Caco-2 (cell line): ENCODE data around the gene PNMA8A. TPM values are rescaled to one million over a fixed set of nuclear protein-coding genes. Genes with fewer than 3 reads are reported as not detected.

Experiments
- BruUV-seq: library from RNA; stranded (reverse); fragments of 400-500 nt; replicated peaks from 2 replicates; lab custom pipeline; 2021; lab: Mats Ljungman, UMichigan
- CTCF ChIA-PET: fragments of 300-600 bp; sonication (Branson Sonifier 250); formaldehyde crosslinking; loops from one replicate; lab custom pipeline; 2022; ENCODE audit warnings: antibody characterized with exemption; lab: Charles Lee
- POLR2A ChIA-PET: fragments of 300-600 bp; sonication (Branson Sonifier 250); formaldehyde crosslinking; loops from one replicate; lab custom pipeline; 2022; ENCODE audit warnings: antibody characterized with exemption; lab: Charles Lee
- DNase-seq, 2 experiments: peaks; one replicate each; pipeline versions ENCODE4 v3.0.0 to v3.0.0-alpha.2; 2020 to 2022
- H3K27me3 ChIP-seq: replicated peaks from 2 replicates; pipeline ENCODE4 v1.6.0; 2011; ENCODE audit warnings: low read length; ENCODE audit not compliant: control insufficient read depth, insufficient read depth
- H3K36me3 ChIP-seq: 2 replicates; pipeline ENCODE4 v1.5.1; 2011; ENCODE audit warnings: low read length; ENCODE audit not compliant: control insufficient read depth, insufficient read depth
- H3K4me1 ChIP-seq: fragments of 250-450 bp; sonication (Bioruptor Pico); 2 replicates; pipeline ENCODE4 v1.5.1; 2020; ENCODE audit warnings: mild to moderate bottlenecking
- H3K4me3 ChIP-seq: 2 replicates; pipeline ENCODE4 v1.5.1; 2011; ENCODE audit warnings: low read depth, mild to moderate bottlenecking, control low read depth, low read length
- H3K9me3 ChIP-seq: fragments of 250-450 bp; sonication (Bioruptor Pico); 2 replicates; pipeline ENCODE4 v1.5.1; 2020; ENCODE audit warnings: mild to moderate bottlenecking, moderate library complexity
- H3K27ac Mint-ChIP-seq: one replicate; pipeline ENCODE4 v1.8.0; 2022; ENCODE audit warnings: mixed read lengths; ENCODE audit not compliant: unreplicated experiment
- H3K27me3 Mint-ChIP-seq: one replicate; pipeline ENCODE4 v1.8.0; 2022; ENCODE audit warnings: mixed read lengths; ENCODE audit not compliant: insufficient read depth, unreplicated experiment
- H3K36me3 Mint-ChIP-seq: one replicate; pipeline ENCODE4 v1.8.0; 2022; ENCODE audit warnings: mild to moderate bottlenecking, mixed read lengths; ENCODE audit not compliant: insufficient read depth, unreplicated experiment
- H3K4me1 Mint-ChIP-seq: one replicate; pipeline ENCODE4 v1.8.0; 2022; ENCODE audit warnings: low read depth, mixed read lengths; ENCODE audit not compliant: unreplicated experiment
- H3K4me3 Mint-ChIP-seq: one replicate; pipeline ENCODE4 v1.8.0; 2022; ENCODE audit warnings: mild to moderate bottlenecking, moderate library complexity, mixed read lengths; ENCODE audit not compliant: unreplicated experiment
- H3K9me3 Mint-ChIP-seq: one replicate; pipeline ENCODE4 v1.8.0; 2022; ENCODE audit warnings: mixed read lengths; ENCODE audit not compliant: unreplicated experiment
- intact Hi-C: fragments of 100-400 bp; cut with micrococcal nuclease; formaldehyde crosslinking; loops from one replicate; pipeline ENCODE4 v1.10.0; 2022; ENCODE audit not compliant: unreplicated experiment
- total RNA-seq: library from RNA; stranded (reverse); gene quantifications from 2 replicates; pipeline ENCODE4 v1.2.3, GENCODE V29; 2022
- TF ChIP-seq, protein P1 (sequence below), 2 experiments: fragments of 200-600 bp in 1 of 2; IDR thresholded peaks; 1 replicate in 1 of 2; 2 replicates in 1 of 2; pipeline versions ENCODE4 v1.5.1 to v1.8.0; 2011 to 2022; ENCODE audit warnings: antibody characterized with exemption in 1 of 2, control low read depth in 1 of 2, inconsistent platforms in 1 of 2, low read depth in 1 of 2, low read length in 1 of 2, mild to moderate bottlenecking in 1 of 2, moderate library complexity in 1 of 2; ENCODE audit not compliant: insufficient read depth in 1 of 2, severe bottlenecking in 1 of 2, unreplicated experiment in 1 of 2

PNMA8A gene
- total RNA-seq, 1 experiment from 2014 or later = not detected

DNA sequence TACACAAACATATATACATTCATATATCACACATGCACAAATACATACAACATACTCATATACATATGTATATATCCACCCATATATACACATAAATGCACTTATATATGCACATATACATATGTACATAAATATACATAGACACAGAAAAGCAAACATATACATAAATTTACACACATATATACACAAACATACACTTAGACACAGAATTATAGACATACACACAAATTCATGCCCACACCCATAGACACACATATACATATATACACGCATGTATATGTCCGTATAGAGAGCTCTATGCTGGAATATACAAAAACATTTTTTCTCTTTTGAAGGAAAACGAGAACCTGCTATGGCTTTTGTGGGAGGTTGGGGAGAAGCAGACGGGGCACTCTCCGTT lies 20.6 kb downstream of the PNMA8A start:
- no peaks in the 10 kb centered on the region for H3K4me1 ChIP-seq
- H3K4me1 Mint-ChIP-seq = no peaks in the 10 kb centered on the region
- ChIA-PET CTCF (no interaction called here), POLR2A (no interaction called here)
- H3K4me3 ChIP-seq = no peak overlapping the region
- no peak for DNase-seq
- peaks cover 13% of the 10 kb centered on the region for H3K9me3 ChIP-seq
- H3K27me3 ChIP-seq = no peaks in the 10 kb centered on the region
- H3K9me3 Mint-ChIP-seq = peaks cover 11% of the 10 kb centered on the region
- no peak overlapping the region for H3K4me3 Mint-ChIP-seq
- intact Hi-C loops = no loop called here
- H3K27me3 Mint-ChIP-seq = peaks cover 5% of the 10 kb centered on the region
- BruUV-seq = no TSS peak
- no peak overlapping the region for H3K27ac Mint-ChIP-seq
- H3K36me3 Mint-ChIP-seq = no peaks in the 10 kb centered on the region
- H3K36me3 ChIP-seq = no peaks in the 10 kb centered on the region
- TF ChIP-seq, protein P1, sequence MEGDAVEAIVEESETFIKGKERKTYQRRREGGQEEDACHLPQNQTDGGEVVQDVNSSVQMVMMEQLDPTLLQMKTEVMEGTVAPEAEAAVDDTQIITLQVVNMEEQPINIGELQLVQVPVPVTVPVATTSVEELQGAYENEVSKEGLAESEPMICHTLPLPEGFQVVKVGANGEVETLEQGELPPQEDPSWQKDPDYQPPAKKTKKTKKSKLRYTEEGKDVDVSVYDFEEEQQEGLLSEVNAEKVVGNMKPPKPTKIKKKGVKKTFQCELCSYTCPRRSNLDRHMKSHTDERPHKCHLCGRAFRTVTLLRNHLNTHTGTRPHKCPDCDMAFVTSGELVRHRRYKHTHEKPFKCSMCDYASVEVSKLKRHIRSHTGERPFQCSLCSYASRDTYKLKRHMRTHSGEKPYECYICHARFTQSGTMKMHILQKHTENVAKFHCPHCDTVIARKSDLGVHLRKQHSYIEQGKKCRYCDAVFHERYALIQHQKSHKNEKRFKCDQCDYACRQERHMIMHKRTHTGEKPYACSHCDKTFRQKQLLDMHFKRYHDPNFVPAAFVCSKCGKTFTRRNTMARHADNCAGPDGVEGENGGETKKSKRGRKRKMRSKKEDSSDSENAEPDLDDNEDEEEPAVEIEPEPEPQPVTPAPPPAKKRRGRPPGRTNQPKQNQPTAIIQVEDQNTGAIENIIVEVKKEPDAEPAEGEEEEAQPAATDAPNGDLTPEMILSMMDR (IDR thresholded peaks at IDR 0.05; ENCODE audit: insufficient read depth in 1 of 2, low read depth in 1 of 2, low read length in 1 of 2, severe bottlenecking in 1 of 2, unreplicated experiment in 1 of 2) = no peak

DNA sequence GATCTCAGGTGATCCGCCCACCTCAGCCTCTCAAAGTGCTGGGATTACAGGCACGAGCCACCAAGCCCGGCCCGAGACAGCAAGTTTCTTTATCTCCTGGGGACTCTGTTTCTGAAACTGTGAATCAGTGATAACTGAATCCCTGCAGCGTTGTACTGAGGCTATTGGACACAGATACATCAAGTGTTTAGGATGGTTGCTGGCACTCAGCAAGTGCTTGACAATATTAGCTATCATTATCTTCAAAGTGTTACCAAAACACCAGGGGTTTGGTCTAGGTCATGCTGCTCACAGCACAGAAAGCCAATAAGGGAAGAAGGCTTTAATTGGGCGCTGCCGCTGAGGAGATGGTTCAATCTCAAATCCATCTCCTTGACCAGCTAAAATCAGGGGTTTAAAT lies 22.1 kb downstream of the PNMA8A start:
- no peak overlapping the region for H3K4me3 ChIP-seq
- no peaks in the 10 kb centered on the region for H3K4me1 Mint-ChIP-seq
- no TSS peak for BruUV-seq
- POLR2A ChIA-PET = no interaction called here
- H3K36me3 ChIP-seq = no peaks in the 10 kb centered on the region
- H3K4me1 ChIP-seq = no peaks in the 10 kb centered on the region
- no peak overlapping the region for H3K27ac Mint-ChIP-seq
- H3K36me3 Mint-ChIP-seq = no peaks in the 10 kb centered on the region
- DNase-seq = no peak
- CTCF ChIA-PET = no interaction called here
- peaks cover 13% of the 10 kb centered on the region for H3K9me3 ChIP-seq
- TF ChIP-seq, protein P1 (IDR thresholded peaks at IDR 0.05; ENCODE audit: insufficient read depth in 1 of 2, low read depth in 1 of 2, low read length in 1 of 2, severe bottlenecking in 1 of 2, unreplicated experiment in 1 of 2) = no peak
- H3K27me3 ChIP-seq = no peaks in the 10 kb centered on the region
- H3K9me3 Mint-ChIP-seq = peaks cover 11% of the 10 kb centered on the region
- H3K4me3 Mint-ChIP-seq = no peak overlapping the region
- H3K27me3 Mint-ChIP-seq = peaks cover 3% of the 10 kb centered on the region
- intact Hi-C loops = no loop called here

DNA sequence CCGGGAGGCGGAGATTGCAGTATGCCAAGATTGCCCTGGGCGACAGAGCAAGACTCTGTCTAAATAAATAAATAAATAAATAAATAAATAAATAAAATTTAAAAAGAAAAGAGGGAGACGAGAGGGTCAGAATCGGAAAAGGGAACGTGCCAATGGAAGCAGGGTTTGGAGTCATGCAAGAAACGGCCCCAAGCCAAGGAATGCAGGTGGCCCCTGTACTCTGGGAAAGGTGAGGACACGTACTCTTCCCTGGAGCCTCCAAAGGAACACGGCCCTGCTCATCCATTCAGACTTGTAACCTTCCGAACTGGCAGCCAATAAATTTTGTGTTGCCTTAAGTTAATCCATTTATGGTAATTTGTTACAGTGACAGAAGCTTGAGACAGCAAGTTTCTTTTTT lies 22.8 kb downstream of the PNMA8A start:
- ChIA-PET POLR2A (no interaction called here), CTCF (no interaction called here)
- no peak overlapping the region for H3K4me3 Mint-ChIP-seq
- no peak for DNase-seq
- H3K9me3 ChIP-seq = peaks cover 13% of the 10 kb centered on the region
- no peak overlapping the region for H3K4me3 ChIP-seq
- peaks cover 11% of the 10 kb centered on the region for H3K9me3 Mint-ChIP-seq
- intact Hi-C loops = no loop called here
- H3K4me1 ChIP-seq = no peaks in the 10 kb centered on the region
- H3K27me3 Mint-ChIP-seq = peaks cover 3% of the 10 kb centered on the region
- H3K36me3 ChIP-seq = no peaks in the 10 kb centered on the region
- TF ChIP-seq, protein P1 (IDR thresholded peaks at IDR 0.05; ENCODE audit: insufficient read depth in 1 of 2, low read depth in 1 of 2, low read length in 1 of 2, severe bottlenecking in 1 of 2, unreplicated experiment in 1 of 2) = no peak
- no peaks in the 10 kb centered on the region for H3K27me3 ChIP-seq
- no peak overlapping the region for H3K27ac Mint-ChIP-seq
- no TSS peak for BruUV-seq
- no peaks in the 10 kb centered on the region for H3K36me3 Mint-ChIP-seq
- no peaks in the 10 kb centered on the region for H3K4me1 Mint-ChIP-seq
